ENCODE measurements around the gene P2RY4.
"Not testable (repeated sequence)": the region's sequence is repeated elsewhere in the genome, so short reads cannot be mapped to it uniquely, and the experiment has no call there.

P2RY4 gene

GRCh38 chrX:70260104-70260503, at the start of gene P2RY4:
TSS of gene P2RY4 (minus strand) at chrX:70260204. CDS start at chrX:70259624, 580 bp downstream.
- FAIRE-seq, result no peak

- no peak for FAIRE-seq
These were observed 41.7 kb upstream of the P2RY4 start for GRCh38 chrX:70301716-70302115.

GRCh38 chrX:70293621-70294020, 33.6 kb upstream of the P2RY4 start:
- no peak for FAIRE-seq

- FAIRE-seq, result no peak
These were observed 32.8 kb upstream of the P2RY4 start for GRCh38 chrX:70292788-70293187.

GRCh38 chrX:70289793-70290770, 30.1 kb upstream of the P2RY4 start, which contains the start of the genes KIF4A and PDZD11:
TSS of gene KIF4A (plus strand) at chrX:70290104. CDS start at chrX:70290459, 355 bp downstream.
TSS of gene PDZD11 (minus strand) at chrX:70289927. CDS start at chrX:70289341, 586 bp downstream.
- FAIRE-seq, result no peak

- FAIRE-seq, result no peak
These were observed 29.3 kb upstream of the P2RY4 start for GRCh38 chrX:70289168-70289792.

- FAIRE-seq, result no peak
These were observed 21.9 kb upstream of the P2RY4 start, which contains the start of gene RAB41 for GRCh38 chrX:70281951-70282350. TSS of gene RAB41 (plus strand) at chrX:70282172. CDS start at chrX:70282218, 46 bp downstream.

GRCh38 chrX:70280573-70280972, 20.6 kb upstream of the P2RY4 start:
- FAIRE-seq, result no peak

GRCh38 chrX:70279081-70279480, 19.1 kb upstream of the P2RY4 start:
- FAIRE-seq, result no peak

- not testable (repeated sequence) for FAIRE-seq
These were observed 14.0 kb upstream of the P2RY4 start for GRCh38 chrX:70274029-70274428.

- FAIRE-seq, result no peak
These were observed 8.0 kb upstream of the P2RY4 start, which contains the start of gene ARR3 for GRCh38 chrX:70268034-70268433. TSS of gene ARR3 (plus strand) at chrX:70268334. CDS start at chrX:70269386, 1,052 bp downstream.

GRCh38 chrX:70264784-70265183, 4.8 kb upstream of the P2RY4 start:
- FAIRE-seq, result no peak

GRCh38 chrX:70262952-70263567, 3.1 kb upstream of the P2RY4 start:
- no peak for FAIRE-seq

GRCh38 chrX:70257423-70258288, 2.3 kb downstream of the P2RY4 start:
- no peak for FAIRE-seq

- no peak for FAIRE-seq
These were observed 4.6 kb downstream of the P2RY4 start for GRCh38 chrX:70255452-70255851.

- no peak for FAIRE-seq
These were observed 5.1 kb downstream of the P2RY4 start for GRCh38 chrX:70254909-70255308.

- FAIRE-seq, result no peak
These were observed 6.0 kb downstream of the P2RY4 start for GRCh38 chrX:70254063-70254400.

- FAIRE-seq, result no peak
These were observed 6.5 kb downstream of the P2RY4 start for GRCh38 chrX:70253377-70254062.

GRCh38 chrX:70252491-70252890, 7.5 kb downstream of the P2RY4 start:
- no peak for FAIRE-seq

- FAIRE-seq, result no peak
These were observed 12.8 kb downstream of the P2RY4 start for GRCh38 chrX:70247252-70247651.

GRCh38 chrX:70244881-70245280, 15.1 kb downstream of the P2RY4 start:
- FAIRE-seq, result no peak

GRCh38 chrX:70243601-70244000, 16.4 kb downstream of the P2RY4 start:
- FAIRE-seq, result not testable (repeated sequence)

Data from TTC549 (cell line).